Endothelial cell of umbilical vein (primary cell): ENCODE results near the gene TAF3.

Experiments
- EZH2 ChIP-seq: IDR thresholded peaks from 2 replicates; pipeline ENCODE4 v1.6.1; 2012; ENCODE audit warnings: borderline replicate concordance, low read depth, mild to moderate bottlenecking, moderate library complexity, low read length, inconsistent platforms; ENCODE audit not compliant: severe bottlenecking
- POLR2A ChIP-seq: IDR thresholded peaks from 2 replicates; pipeline ENCODE4 v1.6.1; 2012; ENCODE audit warnings: low read depth, mild to moderate bottlenecking, control low read depth, low read length
- TF ChIP-seq, protein P1 (sequence below), 2 donors: IDR thresholded peaks; 1 replicate in 1 of 2; 2 replicates in 1 of 2; pipeline ENCODE4 v1.5.1; 2011; ENCODE audit warnings: low read length in 2 of 2, mild to moderate bottlenecking in 2 of 2, moderate library complexity in 2 of 2, control low read depth in 1 of 2, inconsistent platforms in 1 of 2, low read depth in 1 of 2; ENCODE audit not compliant: insufficient read depth in 1 of 2; ENCODE audit errors: extremely low read depth in 1 of 2

DNA sequence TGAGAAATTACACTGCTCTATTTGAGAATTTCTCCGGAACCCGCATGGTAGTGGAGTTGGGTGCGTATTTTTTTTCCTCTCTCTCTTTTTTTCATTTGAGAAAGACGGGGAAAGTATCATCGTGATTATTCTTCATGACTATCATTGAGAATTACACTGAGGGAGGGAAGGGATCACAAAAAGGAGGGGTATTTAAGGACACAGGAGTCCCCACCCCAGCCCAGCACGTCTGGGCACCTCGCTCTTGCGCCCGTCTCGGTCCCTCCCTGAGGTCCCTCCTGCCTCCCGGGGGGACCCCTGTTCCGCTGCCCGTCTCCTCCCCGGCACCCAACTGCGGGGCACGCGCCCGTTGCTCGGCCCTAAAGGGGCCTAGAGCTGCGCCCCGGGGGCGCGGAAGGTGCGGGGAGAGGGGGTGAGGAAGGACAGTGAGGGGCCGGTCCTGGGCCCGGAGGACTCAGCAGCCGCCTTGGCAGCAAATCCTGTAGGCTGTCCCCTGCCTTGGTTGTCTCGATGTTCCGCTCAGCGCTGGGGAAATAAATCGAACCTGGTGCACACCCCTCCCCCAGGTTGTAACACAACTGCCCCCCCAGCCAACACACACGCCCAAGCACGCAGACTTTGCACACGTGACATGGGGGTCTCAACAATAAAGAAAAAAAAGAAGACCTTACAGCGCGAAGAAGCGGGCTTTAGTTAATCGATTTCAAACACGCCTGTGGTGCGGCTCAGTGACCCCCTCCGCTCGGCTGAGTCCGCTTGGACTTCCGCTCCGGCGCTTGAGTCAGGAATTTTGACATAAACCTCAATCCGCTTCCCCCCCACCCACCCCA is 217.6 kb downstream of the TAF3 start:
- TF ChIP-seq, protein P1, sequence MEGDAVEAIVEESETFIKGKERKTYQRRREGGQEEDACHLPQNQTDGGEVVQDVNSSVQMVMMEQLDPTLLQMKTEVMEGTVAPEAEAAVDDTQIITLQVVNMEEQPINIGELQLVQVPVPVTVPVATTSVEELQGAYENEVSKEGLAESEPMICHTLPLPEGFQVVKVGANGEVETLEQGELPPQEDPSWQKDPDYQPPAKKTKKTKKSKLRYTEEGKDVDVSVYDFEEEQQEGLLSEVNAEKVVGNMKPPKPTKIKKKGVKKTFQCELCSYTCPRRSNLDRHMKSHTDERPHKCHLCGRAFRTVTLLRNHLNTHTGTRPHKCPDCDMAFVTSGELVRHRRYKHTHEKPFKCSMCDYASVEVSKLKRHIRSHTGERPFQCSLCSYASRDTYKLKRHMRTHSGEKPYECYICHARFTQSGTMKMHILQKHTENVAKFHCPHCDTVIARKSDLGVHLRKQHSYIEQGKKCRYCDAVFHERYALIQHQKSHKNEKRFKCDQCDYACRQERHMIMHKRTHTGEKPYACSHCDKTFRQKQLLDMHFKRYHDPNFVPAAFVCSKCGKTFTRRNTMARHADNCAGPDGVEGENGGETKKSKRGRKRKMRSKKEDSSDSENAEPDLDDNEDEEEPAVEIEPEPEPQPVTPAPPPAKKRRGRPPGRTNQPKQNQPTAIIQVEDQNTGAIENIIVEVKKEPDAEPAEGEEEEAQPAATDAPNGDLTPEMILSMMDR (IDR thresholded peaks at IDR 0.05; ENCODE audit: extremely low read depth in 1 of 2, insufficient read depth in 1 of 2, low read depth in 1 of 2, low read length in 2 of 2) = no peak
- TF ChIP-seq EZH2 (no peak), POLR2A (no peak)
